Activated CD4-positive, CD25-positive, alpha-beta regulatory T cell treated with anti-CD3 and anti-CD28 coated beads, Interleukin-2, amount 50 U/mL, for 16 hours (primary cell): ENCODE measurements around the gene GNPTG.

Source experiments
- DNase-seq: peaks from one replicate; pipeline ENCODE4 v3.0.0-alpha.2; 2020; ENCODE audit warnings: low read depth, low spot score

GNPTG gene

DNA sequence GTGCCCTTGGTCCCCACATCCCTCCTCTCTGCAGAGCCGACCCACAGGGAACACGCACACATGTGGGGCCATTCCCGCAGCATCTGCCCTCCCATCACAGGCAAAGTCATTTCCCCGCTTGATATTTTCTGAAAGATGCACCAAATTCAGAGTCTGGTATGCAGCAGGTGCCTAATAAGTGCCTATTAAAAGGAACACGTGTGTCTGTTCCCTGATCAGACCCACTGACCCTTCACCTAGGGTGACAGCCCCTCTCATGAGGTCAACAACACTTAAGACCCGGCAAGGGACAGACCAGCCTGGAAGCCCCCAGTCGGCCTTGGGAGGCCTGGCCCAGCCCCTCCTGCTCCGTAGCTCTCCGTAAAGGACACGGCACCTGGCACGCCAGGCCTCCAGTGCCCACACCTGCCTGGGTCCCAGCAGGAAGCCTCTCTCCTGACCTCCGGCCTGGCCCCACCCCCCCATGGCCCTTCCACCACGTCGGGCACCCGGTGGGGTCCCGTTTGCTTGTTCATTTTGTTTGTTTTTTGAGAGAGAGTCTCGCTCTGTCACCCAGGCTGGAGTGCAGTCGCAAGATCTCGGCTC is 42.7 kb downstream of the GNPTG start:
- DNase-seq: no peak

DNA sequence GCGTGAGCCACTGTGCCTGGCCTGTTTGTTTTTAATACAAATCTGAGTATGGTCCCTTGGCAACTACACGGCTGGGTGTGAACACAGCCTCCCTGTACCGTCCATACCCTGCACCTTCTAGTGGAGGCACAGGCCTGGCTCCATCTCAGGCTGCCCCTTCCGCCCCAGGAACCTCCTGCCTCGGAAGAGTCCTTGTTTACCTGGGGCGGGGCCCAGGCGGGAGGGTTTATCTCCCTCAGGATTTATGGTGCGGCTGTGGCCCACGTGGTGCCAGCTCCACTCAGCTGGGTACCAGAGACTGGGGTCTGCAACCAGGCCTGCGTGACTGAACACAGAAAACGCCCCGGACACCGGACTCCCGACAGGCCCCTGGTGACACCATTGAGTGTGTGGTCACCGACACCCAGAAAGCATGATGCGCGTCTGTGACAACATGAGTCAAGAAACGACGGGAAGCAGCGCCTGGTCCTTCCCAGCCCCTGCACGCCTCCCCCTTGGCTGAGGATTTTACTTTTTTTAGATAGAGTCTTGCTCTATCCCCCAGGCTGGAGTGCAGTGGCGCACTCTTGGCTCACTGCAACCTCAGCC is 43.8 kb downstream of the GNPTG start:
- no peak for DNase-seq

DNA sequence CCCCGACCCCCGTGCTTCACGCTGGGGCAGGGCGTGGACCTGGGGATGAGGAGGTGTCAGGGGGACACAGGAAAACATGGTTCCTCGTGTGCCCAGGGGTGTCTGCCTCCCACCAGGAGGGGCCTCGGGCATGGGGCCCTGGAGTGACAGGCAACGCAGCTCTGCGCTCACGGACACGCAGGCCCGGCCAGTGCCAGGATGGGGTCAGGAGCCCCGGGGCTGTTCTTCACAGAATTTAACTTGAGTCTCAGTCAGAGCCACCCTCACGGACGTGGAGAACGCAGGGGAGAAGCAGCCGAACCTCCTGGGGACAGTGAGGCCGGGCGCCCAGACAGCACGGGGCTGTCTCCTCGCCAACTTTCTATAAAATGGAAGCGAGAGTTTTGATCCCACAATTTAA is 46.0 kb downstream of the GNPTG start:
- DNase-seq: no peak

DNA sequence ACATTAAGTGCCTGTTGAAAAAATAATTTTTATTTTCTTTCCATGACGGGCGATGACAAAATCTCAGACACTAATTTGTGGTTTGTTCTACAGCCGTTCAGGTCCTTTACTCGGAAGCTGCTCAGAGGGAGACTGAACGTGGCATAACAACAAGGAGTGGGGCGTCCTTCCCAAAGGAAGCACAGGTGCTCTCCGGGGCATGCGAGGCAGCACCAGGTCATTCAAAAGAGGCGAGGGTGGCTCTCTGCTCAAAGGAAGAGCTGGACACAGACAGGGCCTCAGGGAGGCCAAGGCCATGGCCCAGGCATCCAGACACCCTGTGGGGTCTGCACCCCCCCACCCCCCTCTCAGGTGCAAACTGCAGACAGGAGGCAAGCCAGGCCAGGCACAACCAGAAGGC is 46.6 kb downstream of the GNPTG start:
- no peak for DNase-seq

DNA sequence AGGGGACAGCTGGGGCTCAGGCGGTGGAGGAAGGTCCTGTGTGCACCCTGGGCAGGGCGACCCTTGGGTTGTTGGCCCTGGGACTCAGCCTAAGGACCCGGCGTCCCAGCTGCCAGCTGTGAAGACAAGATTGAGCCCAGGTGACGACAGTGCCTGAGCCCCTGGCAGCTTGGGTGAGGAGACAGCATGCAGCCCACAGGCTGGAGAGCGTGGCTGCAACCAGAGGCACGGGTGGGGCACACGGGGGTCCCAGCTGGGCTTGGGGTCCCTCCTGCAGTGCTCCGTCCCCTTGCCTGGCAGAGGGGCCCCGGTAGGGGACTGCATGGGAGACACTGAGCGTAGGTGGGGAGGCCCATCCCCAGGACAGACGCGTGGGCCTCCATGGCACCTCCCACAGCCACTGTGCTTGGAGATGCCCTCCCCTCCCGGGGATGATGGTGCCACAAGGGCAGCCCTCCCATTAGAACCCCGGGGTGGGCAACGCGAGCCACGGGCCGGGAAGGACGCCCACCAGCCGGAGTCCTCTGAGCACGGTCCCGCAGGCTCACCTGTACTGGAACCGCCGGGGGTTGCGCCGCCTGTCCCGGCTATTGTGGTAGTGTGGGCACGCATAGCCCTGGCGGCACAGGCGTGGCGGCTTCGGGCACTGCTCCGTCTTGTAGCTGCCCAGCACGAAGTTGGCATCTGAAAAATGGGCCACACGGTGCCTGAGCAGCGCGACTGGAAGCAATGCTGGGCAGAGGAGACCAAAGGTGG is 47.3 kb downstream of the GNPTG start:
- DNase-seq: no peak

DNA sequence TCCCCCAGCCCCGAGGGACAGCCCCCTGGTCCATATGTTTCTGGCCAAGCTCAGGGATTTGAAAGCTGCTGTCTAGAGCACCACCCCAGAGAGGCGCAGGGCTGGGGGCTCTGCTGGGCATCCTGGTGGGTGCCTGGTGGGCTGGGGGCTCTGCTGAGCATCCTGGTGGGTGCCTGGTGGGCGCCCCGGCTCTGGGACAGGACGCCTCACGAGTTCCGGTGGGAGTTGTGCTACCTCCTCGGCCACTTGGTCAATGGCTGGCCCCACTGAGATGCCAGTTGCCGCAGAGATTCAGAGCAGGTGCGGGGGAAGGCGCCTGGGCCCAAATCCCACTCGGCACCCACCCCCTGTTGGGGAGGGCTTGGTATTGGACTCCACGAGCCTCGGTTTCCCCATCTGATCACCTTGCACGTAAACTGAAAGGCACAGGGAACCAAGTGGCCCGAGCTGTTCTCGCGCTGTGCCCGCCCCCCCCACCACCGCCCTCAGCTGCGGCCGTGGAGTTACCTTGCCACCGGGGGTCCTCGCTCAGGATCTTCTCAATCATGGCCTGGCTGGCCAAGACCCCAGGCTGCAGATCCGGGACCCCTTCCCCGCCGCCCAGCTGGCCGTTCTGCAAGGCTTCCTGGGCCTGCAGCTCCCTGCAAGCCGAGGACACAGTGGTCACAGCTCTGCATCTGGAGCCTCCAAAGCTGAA is 49.5 kb downstream of the GNPTG start:
- no peak for DNase-seq

DNA sequence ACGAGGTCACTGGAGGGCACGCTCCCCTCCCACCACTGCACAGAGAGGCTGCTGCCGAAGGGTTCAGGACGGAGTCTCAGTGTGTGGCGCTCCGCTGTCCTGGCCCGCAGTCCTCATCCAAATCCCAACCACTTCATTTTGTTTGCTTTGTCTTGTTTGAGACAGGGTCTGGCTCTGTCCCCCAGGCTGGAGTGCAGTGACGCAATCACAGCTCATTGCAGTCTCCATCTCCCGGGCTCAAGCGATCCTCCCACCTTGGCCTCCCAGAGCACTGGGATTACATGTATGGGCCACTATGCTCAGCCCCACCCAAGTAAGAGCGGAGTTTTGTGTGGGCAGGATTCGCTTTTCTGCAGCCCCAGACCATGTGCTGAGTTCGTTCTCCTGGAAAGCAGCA is 50.0 kb downstream of the GNPTG start:
- no peak for DNase-seq

DNA sequence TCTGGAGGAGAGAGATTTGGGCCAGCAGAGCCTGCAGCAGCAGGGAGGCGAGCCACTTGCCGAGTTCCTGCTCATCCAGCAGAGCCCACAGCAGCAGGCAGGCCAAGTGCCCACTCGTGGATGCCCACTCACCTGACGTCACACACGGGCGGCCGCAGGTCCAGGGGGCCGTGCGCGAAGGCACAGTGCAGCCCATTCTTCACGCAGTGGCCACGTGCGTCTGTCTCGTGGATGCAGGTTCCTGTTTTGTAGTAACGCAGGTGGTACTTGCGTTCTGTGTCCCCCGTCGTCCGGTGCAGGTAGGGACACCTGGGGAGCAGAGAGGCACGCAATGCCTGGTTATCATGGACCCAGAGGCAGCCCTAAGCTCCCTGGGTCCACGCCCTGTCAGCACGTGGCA is 51.3 kb downstream of the GNPTG start:
- no peak for DNase-seq

DNA sequence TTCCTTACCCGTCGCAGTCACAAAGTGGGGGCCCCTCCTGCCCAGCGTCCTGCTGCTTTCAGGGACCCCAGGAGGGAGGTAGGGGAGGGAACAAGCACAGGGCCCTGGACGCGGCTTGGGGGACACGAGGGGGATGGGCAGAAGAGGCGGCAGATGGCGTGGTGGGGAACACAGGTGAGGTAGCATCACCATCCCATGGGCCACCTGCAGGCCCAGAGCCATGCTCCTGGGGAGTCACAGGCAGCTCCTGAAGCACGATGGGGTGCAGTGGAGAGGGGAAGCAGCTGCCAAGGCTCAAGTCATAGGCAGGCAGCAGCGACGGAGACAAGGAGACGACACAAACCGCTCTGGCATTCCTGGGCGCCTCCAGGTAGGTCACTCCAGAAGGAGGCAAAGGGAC is 52.0 kb downstream of the GNPTG start:
- no peak for DNase-seq

DNA sequence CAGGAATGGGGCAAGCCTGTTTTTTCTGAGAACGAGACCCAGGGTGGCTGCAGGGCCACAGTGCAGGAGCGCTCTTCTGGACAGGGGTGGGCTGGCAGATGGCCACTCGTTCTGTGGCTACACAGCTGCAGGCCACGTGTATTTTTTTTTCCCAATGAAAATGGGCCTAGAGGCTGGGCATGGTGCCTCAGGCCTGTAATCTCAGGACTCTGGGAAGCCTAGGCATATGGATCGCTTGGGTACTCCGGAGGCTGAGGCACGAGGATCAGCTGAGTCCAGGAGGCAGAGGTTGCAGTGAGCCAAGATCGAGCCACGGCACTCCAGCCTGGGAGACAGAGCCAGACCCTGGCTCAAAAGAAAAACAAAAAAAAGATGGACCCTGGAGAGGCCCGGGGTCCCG is 56.0 kb downstream of the GNPTG start:
- DNase-seq: no peak

DNA sequence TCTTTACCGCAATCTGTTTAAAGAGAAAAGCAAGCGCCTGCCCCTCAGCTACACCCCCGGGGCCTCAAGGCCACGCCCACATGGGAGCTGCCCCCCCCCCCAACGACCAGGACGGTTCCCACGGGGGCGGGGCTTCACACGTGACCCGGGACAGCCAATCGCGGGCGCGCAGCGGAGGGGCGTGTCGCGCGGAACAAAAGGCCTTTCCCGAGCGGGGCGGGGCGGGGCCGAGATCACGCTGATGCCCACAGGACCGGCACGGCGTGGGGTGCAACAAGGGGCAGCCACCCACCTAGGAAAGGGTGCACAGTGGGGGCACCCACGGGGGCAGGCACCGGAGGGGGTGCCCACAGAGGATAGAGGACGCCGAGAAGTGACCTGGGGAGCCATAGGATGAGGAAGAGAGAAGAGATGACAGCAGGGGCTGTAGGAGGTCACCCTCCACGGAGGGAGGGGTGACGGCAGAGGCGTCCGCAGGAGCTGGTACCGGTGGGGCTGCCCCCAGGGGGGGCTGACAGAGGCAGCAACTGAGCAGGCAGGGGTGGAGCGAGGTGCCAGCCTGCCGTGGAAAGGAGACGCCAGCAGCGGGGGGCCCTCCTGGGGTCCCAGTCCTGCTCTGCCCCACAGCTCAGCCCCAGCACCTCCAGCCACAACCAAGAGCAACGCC is 56.6 kb downstream of the GNPTG start:
- peak; percentile 92 for DNase-seq

DNA sequence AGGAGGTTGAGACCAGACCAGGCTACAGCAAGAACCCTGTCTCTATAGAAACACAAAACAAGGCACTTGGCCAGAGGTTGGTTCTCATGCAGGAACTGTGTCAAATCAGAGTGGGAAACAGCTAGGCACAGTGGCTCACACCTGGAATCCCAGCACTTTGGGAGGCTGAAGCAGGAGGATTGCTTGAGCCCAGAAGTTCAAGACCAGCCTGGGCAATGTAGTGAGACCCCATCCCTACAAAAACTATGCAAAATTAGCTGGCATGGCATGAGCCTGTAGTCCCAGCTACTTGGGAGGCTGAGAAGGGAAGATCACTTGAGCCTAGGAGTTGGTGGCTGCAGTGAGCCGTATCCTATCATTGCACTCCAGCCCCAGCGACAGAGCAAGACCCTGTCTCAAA is 61.1 kb downstream of the GNPTG start:
- DNase-seq: no peak
